ENCODE measurements around the gene BOK. TPM values are rescaled to one million over a fixed set of nuclear protein-coding genes. Genes with fewer than 3 reads are reported as not detected.

The BOK gene
- total and polyA plus RNA-seq, 7 donors: 6.2 to 112 (median 46.6) TPM

- intact Hi-C loops (cut with DNase I): no loop called here
- peaks cover 0 to 5% (median 0%) of the 10 kb centered on the region in 3 donors for H3K27me3 ChIP-seq
- no peaks in the 10 kb centered on the region for H3K9me3 ChIP-seq
- no peak for DNase-seq
- no peaks in the 10 kb centered on the region for H3K36me3 ChIP-seq
- WGBS, 2 donors: 82 to 90% methylated on average over 7 of the region's 7 CpGs
- no peaks in the 10 kb centered on the region for H3K4me1 ChIP-seq
- no peak overlapping the region for H3K27ac ChIP-seq
- TF ChIP-seq CTCF (IDR thresholded peaks at IDR 0.05) (no peak), POLR2AphosphoS5 (IDR thresholded peaks at IDR 0.05) (no peak), EP300 (IDR thresholded peaks at IDR 0.05) (no peak), POLR2A (IDR thresholded peaks at IDR 0.05) (no peak)
- H3K4me3 ChIP-seq: no peak overlapping the region
Observed at GRCh38 chr2:241534293-241534692, 24.3 kb upstream of the BOK start.

- Histone ChIP-seq H3K27ac (no peak overlapping the region), H3K4me3 (no peak overlapping the region), H3K36me3 (no peaks in the 10 kb centered on the region), H3K27me3 (peaks cover 0 to 5% (median 0%) of the 10 kb centered on the region in 3 donors), H3K9me3 (no peaks in the 10 kb centered on the region), H3K4me1 (no peaks in the 10 kb centered on the region)
- intact Hi-C loops (cut with DNase I): no loop called here
- TF ChIP-seq POLR2AphosphoS5 (IDR thresholded peaks at IDR 0.05) (no peak), EP300 (IDR thresholded peaks at IDR 0.05) (no peak), POLR2A (IDR thresholded peaks at IDR 0.05) (no peak), CTCF (IDR thresholded peaks at IDR 0.05) (no peak)
- whole genome bisulfite sequencing, 2 donors: 81 to 85% methylated on average over 17 of the region's 17 CpGs
- no peak for DNase-seq
Observed at GRCh38 chr2:241534701-241535375, 23.7 kb upstream of the BOK start.

GRCh38 chr2:241535871-241536655, 22.5 kb upstream of the BOK start:
- intact Hi-C loops (cut with DNase I): no loop called here
- no peaks in the 10 kb centered on the region for H3K9me3 ChIP-seq
- H3K27me3 ChIP-seq: peaks cover 3 to 17% (median 6%) of the 10 kb centered on the region in 3 donors
- H3K4me1 ChIP-seq: peaks cover 0 to 9% (median 6%) of the 10 kb centered on the region in 4 donors
- no peak overlapping the region for H3K4me3 ChIP-seq
- no peak for DNase-seq
- no peak overlapping the region for H3K27ac ChIP-seq
- TF ChIP-seq CTCF (IDR thresholded peaks at IDR 0.05): no peak
- H3K36me3 ChIP-seq: no peaks in the 10 kb centered on the region
- whole genome bisulfite sequencing, 2 donors: 55 to 67% methylated on average over 13 of the region's 13 CpGs

GRCh38 chr2:241538838-241539615, 19.5 kb upstream of the BOK start:
- DNase-seq: no peak
- intact Hi-C loops (cut with DNase I): no loop called here
- 90% methylated on average over 15 of the region's 15 CpGs for WGBS, 2 donors
- Histone ChIP-seq H3K36me3 (no peaks in the 10 kb centered on the region), H3K4me1 (peaks cover 0 to 18% (median 16%) of the 10 kb centered on the region in 4 donors), H3K9me3 (no peaks in the 10 kb centered on the region), H3K4me3 (no peak overlapping the region), H3K27ac (peak overlapping the region in 1 of 4 donors; percentile 79), H3K27me3 (peaks cover 16 to 38% (median 24%) of the 10 kb centered on the region in 3 donors)
- TF ChIP-seq POLR2AphosphoS5 (IDR thresholded peaks at IDR 0.05) (no peak), EP300 (IDR thresholded peaks at IDR 0.05) (no peak), CTCF (IDR thresholded peaks at IDR 0.05) (no peak), POLR2A (IDR thresholded peaks at IDR 0.05) (no peak)

Measured in sigmoid colon (tissue), 7 donors.